ENCODE results near the gene CNTNAP5.

DNA sequence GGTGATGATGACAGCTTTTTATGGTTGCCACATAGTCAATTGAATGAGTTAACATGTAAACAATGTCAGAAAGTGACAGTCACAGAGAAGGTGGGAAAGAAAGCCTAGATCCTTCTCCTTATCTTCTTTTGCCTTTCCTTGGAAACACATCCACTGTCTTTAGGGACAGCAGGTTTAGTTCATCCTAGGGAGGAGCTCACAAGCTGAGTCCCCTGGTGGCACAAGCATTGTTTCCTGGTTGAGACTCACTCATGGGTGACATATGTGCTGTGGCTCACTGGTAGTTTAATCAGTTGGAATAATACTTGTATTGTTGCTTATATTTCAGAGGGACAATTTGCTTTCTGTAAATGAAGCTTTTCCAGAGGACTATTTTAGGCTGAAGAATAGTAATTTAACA is 598.5 kb downstream of the CNTNAP5 start:
- TF ChIP-seq, protein P1, sequence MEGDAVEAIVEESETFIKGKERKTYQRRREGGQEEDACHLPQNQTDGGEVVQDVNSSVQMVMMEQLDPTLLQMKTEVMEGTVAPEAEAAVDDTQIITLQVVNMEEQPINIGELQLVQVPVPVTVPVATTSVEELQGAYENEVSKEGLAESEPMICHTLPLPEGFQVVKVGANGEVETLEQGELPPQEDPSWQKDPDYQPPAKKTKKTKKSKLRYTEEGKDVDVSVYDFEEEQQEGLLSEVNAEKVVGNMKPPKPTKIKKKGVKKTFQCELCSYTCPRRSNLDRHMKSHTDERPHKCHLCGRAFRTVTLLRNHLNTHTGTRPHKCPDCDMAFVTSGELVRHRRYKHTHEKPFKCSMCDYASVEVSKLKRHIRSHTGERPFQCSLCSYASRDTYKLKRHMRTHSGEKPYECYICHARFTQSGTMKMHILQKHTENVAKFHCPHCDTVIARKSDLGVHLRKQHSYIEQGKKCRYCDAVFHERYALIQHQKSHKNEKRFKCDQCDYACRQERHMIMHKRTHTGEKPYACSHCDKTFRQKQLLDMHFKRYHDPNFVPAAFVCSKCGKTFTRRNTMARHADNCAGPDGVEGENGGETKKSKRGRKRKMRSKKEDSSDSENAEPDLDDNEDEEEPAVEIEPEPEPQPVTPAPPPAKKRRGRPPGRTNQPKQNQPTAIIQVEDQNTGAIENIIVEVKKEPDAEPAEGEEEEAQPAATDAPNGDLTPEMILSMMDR (IDR thresholded peaks at IDR 0.05): no peak
- no peak for TF ChIP-seq POLR2A (IDR thresholded peaks at IDR 0.05; ENCODE audit: low read depth)

Measured in esophagus muscularis mucosa (tissue), 3 donors.